NCI-H2196 treated with DMSO at 0.1 percent for 48 hours (cell line): ENCODE measurements around the gene MGMT.

Experiments used
- DNase-seq: peaks from one replicate; lab custom pipeline; 2025; ENCODE audit not compliant: unreplicated experiment; lab: John Stamatoyannopoulos, UW

The MGMT gene

GRCh38 chr10:129768437-129769355 is 301.7 kb downstream of the MGMT start:
- no peak for DNase-seq

- DNase-seq = no peak
Measured at GRCh38 chr10:129769381-129770116, 302.5 kb downstream of the MGMT start.

- DNase-seq = no peak
Measured at GRCh38 chr10:129770286-129770685, 303.2 kb downstream of the MGMT start.

- DNase-seq = no peak
Measured at GRCh38 chr10:129771024-129771423, 304.0 kb downstream of the MGMT start.

- DNase-seq = no peak
Measured at GRCh38 chr10:129771576-129771975, 304.5 kb downstream of the MGMT start.

- no peak for DNase-seq
Measured at GRCh38 chr10:129771991-129772431, 305.0 kb downstream of the MGMT start.

GRCh38 chr10:129772468-129773358 is 305.7 kb downstream of the MGMT start:
- DNase-seq = no peak

GRCh38 chr10:129773359-129773990 is 306.4 kb downstream of the MGMT start:
- no peak for DNase-seq

- DNase-seq = no peak
Measured at GRCh38 chr10:129774082-129774735, 307.2 kb downstream of the MGMT start.

- DNase-seq = no peak
Measured at GRCh38 chr10:129774736-129775401, 307.8 kb downstream of the MGMT start.

- no peak for DNase-seq
Measured at GRCh38 chr10:129775681-129776080, 308.6 kb downstream of the MGMT start.

GRCh38 chr10:129777687-129778086 is 310.6 kb downstream of the MGMT start:
- DNase-seq = no peak

GRCh38 chr10:129778571-129778970 is 311.5 kb downstream of the MGMT start:
- no peak for DNase-seq

- DNase-seq = no peak
Measured at GRCh38 chr10:129779126-129780111, 312.4 kb downstream of the MGMT start.

- DNase-seq = no peak
Measured at GRCh38 chr10:129780198-129780597, 313.2 kb downstream of the MGMT start.

- no peak for DNase-seq
Measured at GRCh38 chr10:129780901-129781795, 314.1 kb downstream of the MGMT start.

GRCh38 chr10:129784291-129784690 is 317.2 kb downstream of the MGMT start:
- no peak for DNase-seq
